IPS DF 4.7 (cell line): ENCODE results near the gene SLC28A2.
"Not testable (repeated sequence)": the region's sequence is repeated elsewhere in the genome, so short reads cannot be mapped to it uniquely, and the experiment has no call there.

ENCODE experiments used
- DNase-seq: peaks from one replicate; pipeline ENCODE4 v3.0.0-alpha.2; 2013; ENCODE audit warnings: low spot score; ENCODE audit errors: extremely low read depth

SLC28A2 gene

DNA sequence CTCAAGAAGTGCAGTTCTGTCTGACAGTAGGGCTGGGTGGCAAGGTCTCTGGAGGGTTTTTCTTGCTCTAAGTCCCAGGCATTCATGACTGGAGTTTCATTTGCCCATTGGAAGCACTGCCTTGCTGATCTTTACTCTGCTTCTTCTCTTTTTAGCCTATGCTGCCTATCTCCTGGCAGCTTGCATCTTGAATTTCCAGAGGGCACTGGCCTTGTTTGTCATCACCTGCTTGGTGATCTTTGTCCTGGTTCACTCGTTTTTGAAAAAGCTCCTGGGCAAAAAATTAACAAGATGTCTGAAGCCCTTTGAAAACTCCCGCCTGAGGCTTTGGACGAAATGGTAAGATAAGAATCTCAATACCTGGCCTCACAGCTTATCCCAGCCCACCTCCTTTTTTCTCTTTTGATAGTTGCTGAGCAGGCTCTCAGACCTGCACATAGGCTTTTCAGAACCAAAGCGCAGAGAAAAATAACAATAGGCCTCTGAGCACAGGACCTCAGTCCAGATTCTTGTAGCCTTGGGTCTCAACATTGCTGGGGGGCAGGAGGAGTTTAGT, 10.9 kb downstream of the SLC28A2 start:
- no peak for DNase-seq

DNA sequence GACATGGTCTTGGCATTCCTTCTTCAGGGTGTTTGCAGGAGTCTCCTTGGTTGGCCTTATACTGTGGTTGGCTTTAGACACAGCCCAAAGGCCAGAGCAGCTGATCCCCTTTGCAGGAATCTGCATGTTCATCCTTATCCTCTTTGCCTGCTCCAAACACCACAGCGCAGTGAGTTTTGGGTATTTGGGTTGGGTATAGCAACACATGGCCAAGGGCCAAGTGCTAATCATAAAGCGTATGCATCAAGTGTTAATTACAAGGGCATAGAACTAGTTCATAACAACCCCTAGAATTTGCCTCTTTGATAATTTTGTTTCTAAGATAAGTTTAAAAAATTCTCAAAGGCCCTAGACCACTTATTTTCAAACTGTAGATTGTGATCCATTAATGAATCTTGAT, 11.8 kb downstream of the SLC28A2 start:
- no peak for DNase-seq

DNA sequence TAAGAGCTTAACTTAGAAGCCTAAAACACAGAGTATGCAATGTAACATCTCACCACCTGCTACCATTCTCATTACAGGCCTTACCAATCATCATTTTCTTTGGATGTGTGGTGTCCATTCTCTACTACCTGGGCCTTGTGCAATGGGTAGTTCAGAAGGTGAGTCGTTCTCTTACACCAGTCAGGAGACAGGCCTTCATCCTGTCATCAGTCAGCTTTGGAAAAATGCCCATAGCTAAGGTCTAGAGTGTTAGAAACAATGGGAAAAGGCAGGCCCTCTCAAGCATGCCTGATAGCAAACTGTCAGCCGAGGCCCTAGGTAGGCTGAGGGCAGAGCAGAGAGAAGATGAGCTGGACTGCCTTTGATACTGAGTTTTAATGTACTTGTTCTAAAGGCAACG, 13.5 kb downstream of the SLC28A2 start:
- no peak for DNase-seq

DNA sequence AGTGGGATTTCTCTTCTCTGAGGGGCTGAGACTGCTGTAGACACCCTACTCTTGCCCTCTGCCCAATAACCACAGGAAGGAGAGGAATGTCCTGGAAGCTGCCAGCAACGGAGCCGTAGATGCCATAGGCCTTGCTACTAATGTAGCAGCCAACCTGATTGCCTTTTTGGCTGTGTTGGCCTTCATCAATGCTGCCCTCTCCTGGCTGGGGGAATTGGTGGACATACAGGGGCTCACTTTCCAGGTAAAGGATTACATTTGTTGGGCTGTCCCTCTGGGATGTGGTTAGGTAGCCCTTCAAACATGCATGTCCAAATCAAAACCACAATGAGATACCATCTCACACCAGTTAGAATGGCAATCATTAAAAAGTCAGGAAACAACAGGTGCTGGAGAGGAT, 16.1 kb downstream of the SLC28A2 start:
- no peak for DNase-seq

DNA sequence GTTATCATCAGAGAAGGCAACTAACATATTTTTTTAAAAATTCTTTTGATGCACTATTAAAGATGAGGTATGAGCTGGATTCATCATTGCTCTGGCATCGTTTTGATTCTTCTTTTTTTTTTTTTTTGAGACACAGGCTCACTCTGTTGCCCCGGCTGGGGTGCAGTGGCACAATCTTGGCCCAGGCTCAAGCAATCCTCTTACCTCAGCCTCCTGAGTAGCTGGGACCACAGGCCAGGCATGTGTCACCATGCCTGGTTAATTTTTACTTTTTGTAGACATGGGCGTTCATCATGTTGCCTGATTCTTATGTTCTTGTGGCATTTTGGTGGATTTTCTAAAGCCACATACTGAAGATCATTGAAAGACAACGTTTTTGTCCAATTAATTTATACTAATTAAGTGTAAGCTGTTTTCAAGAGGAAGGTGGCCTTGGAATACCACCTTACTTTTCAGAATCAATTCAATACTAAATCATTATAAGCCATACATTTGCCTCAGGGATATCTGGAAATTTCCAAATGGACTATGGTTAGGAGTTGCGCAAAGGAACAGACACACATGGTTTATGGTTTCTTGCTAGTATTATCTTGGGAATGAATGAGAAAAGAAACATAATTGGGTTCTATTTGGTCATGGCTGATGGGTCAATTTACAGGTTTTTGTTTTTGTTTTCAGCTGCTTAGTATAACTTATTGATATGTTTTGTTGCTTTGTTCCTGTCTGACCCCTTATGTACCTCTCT, 22.8 kb downstream of the SLC28A2 start:
- no peak for DNase-seq

DNA sequence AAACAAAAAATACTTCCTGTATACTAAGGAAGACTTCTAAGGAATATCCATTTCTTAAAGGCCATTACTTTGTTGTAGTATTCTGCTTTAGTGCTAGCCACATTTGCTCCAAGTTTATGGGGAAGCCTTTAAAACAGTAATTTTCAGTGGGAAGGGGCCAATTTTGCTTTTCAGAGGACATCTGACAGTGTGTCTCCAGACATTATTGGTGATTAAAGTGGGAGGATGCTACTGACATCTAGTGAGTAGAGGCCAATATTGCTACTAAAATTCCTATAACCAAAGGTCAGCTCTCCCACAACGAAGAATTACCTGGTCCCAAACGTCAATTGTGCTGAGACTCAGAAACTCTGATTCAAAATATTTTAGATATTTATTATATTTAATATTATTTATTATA, 24.8 kb downstream of the SLC28A2 start:
- DNase-seq, result no peak

DNA sequence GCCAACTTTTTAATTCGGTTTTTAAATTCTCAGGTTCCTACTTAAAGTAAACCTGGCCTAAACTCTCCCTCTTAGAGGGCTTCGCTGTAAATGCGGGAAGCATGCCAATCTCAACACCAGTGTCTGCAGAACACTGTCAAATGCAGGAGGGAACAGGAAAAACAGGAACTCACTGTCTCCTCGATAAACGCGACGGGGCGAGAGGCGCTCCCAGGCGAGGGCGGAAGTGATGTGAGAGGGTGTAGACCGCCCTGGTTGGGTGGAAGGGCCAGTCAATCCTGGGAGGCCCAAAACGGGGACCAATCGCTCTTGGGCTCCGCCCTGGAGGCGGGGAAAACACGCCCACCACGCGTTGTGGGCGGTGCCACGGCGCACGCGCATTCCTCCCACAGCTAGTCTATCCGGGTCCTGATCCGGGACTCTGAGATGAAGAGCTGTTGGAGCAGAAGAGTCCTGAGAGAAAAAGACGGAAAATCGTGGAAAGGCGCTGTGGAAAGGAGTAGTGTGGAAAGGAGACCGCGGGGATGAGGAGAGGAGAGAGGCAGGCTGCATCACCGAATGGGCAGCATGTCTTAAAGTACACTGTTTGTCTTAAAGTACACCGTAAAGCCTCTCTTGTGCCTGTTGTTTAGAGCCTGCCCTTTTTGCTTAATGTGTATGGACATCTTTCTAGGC, 27.1 kb downstream of the SLC28A2 start:
- peak; percentile 91 for DNase-seq

DNA sequence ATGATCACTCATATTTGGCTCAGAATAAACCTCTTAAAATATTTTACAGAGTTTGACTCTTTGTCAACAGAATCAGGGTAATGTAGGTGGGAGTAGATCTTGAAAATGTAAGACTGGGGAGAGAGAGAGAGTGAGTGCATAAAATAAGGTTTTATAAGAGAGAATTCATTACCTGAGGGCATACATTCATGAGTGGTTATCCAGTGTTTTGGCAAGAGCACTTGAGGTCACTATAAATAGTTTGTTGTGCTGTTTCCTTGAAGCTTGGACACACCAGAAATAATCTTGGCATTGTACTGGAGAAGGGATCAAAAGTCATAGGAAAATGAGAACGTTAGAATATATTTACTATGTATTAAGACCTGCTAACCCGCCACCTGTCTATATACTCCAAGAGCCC, 33.4 kb downstream of the SLC28A2 start:
- no peak for DNase-seq

DNA sequence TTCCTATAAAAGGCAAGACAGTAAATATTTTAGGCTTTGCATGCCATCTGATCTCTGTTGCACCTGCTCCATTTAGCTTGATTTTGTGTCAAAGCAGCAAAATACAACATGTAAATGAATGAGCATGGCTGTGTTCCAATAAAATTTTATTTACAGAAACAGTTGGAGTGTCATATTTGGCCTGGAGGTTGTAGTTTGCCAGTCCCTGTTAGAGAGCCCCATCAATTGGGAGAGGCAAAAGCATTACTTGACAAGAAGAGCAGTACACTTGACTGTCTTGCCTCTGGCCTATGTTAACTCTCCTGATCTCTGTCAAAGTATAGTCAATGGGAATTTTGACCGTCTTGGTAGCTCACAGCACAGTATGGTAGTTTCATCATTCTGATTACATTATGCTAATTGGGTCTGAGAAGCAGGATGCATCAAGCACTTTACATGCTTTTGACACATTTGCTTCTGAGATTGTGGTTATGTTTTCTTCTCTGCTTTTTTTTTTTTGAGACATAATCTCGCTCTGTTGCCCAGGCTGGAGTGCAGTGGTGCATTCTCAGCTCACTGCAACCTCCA, 35.4 kb downstream of the SLC28A2 start:
- no peak for DNase-seq

DNA sequence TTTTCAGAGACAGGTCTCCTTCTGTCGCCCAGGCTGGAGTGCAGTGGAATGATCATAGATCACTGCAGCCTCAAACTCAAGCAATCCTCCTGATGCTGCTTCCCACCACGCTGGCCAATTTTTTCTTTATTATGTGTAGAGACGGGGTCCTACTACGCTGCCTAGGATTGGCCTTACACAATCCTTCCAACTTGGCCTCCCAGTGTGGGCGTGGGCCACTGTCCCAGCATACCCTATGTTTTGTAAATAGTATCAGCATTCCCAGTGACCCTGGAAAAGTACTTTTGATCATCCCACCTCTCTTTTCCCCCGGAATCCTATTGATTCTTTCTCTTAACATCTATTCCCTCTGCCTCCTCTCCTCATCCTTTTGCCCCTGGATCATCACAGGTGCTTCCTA, 36.9 kb downstream of the SLC28A2 start:
- no peak for DNase-seq

DNA sequence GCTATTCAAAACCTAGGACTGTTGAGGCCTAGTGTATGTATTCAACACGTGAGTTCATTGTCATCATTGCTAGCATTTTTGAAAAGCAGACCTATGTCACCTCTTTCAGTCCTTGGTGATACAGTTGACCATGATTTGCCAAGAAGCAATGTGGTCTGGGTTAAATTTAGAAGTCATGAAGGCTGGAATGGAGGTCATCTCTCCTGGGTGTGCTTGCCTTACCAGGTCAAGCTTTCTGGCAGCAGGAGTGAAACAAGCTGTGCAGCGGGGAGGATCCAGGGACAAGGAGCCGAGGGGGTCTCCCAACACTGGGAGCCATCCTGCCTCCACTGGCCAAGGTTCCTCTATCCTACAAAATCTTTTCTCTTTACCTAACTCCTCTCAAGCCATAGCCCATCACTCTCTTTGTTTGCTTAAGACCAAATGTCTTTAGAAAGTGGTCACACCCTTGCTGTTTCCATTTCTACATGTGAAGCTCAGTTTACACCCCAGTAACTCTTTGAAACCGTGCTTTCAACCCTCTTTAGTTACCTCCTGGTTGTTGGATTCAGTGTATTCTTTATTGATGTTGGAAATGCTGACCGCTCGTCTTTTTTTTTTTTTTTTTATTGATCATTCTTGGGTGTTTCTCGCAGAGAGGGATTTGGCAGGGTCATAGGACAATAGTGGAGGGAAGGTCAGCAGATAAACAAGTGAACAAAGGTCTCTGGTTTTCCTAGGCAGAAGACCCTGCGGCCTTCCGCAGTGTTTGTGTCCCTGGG, 40.0 kb downstream of the SLC28A2 start:
- no peak for DNase-seq

DNA sequence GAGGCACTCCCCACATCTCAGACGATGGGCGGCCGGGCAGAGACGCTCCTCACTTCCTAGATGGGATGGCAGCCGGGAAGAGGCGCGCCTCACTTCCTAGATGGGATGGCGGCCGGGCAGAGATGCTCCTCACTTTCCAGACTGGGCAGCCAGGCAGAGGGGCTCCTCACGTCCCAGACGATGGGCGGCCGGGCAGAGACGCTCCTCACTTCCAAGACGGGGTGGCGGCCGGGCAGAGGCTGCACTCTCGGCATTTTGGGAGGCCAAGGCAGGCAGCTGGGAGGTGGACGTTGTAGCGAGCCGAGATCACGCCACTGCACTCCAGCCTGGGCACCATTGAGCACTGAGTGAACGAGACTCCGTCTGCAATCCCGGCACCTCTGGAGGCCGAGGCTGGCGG, 41.3 kb downstream of the SLC28A2 start:
- not testable (repeated sequence) for DNase-seq

DNA sequence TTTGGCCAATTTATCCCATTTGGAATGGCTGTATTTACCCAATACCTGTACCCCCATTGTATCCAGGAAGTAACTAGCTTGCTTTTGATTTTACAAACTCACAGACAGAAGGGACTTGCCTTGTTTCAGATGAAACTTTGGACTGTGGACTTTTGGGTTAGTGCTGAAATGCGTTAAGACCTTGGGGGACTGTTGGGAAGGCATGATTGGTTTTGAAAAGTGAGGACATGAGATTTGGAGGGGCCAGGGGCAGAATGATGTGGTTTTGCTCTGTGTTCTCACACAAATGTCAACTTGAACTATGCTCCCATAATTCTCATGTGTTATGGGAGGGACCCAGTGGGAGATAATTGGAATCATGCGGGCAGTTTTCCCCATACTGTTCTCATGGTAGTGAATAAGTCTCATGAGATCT, 46.9 kb downstream of the SLC28A2 start:
- DNase-seq, result not testable (repeated sequence)

DNA sequence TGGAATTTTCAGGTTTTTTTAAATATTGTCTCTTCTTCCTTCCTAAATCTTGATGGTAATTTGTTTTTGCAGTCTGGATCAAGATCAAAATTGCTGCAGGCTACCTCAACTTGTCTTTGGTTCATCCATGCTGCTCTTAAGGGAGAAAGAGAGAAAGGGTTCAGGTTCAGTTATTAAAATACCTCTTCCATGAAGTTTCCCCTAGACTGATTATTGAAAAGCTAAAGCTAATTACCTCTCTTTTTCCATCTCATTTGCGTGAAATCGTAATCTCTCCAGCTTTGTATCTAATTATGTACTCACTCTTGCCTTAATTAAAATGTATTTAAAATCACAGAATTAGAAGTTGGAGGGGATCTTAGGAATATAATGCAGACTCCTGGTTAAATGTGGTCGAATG, 52.7 kb downstream of the SLC28A2 start:
- no peak for DNase-seq

DNA sequence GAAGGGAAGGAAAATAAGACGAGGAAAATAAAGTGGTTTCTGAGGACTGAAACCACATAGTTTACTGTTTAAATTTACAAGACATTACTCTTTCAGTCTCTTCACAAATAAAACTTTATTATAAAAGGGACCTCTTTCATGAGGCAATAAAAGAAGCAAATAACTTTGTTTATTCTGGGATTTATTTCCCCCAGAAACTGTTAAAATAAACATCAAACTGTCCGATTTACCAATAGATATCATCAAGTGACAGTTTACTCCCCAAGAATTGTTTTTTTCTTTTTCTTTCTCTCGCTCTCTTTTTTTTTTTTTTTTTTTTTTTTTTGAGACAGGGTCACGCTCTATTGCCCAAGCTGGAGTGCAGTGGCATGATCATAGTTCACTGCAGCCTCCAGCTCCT, 54.1 kb downstream of the SLC28A2 start:
- DNase-seq, result no peak

DNA sequence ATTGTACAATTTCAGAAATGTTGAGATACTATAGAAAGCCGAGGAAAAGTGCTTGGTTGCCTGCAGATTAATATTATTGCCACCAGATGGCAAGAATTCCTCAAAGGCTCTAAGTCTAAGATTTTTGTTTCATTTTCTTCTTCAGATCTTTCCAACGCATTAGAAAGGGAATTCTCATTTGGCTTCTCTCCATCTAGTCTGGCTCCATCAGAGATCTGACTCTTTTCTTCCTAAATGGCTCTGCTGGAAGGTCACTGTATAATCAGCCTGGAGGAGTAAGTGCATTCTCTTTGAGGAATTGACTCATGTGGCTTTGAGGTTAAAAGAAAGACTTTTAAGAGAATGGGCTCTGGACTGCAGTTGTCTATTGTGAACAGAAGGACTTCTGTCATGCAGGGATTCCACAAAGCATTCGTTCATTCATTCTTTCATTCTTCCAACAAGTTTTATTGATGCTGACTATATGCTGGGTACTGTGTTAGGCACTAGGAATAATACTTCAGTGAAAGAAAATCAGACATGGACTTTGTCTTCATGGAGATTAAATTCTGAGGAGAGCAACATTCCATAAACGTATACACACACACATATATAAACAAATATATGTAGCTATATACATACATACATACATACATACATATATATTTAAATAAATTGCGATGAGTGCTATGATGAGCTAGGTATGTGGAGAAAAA, 55.3 kb downstream of the SLC28A2 start:
- no peak for DNase-seq

DNA sequence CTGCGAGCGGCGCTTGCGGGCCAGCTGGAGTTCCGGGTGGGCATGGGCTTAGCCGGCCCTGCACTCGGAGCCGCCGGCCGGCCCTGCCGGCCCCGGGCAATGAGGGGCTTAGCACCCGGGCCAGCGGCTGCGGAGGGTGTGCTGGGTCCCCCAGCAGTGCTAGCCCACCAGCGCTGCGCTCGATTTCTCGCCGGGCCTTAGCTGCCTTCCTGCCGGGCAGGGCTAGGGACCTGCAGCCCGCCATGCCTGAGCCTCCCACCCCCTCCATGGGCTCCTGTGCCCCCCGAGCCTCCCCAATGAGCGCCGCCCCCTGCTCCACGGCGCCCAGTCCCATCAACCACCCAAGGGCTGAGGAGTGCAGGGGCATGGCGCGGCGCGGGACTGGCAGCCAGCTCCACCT, 62.1 kb downstream of the SLC28A2 start:
- not testable (repeated sequence) for DNase-seq

DNA sequence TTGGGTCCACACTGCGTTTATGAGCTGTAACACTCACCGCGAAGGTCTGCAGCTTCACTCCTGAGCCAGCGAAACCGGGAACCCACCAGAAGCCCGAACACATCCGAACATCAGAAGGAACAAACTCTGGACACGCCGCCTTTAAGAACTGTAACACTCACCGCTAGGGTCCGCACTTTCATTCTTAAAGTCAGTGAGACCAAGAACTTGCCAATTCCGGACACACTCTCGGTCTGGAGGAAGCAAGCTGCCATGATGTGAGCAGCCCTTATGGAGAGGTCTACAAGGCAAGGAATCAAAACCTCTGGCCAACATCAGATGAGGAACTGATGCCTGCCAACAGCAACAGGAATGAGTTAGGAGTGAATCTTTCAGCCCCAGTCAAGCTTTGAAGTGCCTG, 62.9 kb downstream of the SLC28A2 start:
- no peak for DNase-seq

DNA sequence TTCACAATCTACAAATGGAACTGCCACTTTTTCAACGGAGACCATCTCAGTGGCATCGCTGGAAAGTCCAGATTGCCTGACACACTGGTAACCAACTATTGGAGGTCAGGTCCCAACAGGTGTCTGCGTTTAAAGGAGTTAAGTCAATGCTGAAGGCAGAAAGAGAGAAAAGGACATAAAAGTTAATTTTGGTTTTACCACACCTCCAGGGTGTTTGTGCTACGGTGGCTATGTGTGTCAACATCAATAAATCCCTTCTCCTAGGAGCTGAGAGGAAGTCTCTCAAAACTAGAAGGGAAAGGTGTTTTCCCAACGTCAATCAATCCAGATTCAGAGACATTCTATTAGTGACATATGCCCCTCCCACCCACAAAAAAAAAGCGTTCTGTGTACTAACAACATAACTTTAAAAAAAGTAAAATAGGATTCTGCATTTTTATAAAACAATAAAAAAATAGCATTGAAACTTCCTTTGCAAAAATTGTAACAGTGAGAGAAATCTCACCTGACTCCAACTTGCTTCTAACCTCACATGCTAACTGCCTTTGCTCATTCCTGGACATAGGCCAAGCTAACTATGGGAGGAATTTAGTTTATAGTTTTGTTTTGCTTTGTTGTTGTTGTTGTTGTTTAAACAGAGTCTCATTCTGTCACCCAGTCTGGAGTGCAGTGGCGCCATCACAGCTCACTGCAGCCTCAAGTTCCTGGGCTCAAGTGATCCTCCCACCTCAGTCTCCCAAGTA, 67.6 kb downstream of the SLC28A2 start:
- no peak for DNase-seq

DNA sequence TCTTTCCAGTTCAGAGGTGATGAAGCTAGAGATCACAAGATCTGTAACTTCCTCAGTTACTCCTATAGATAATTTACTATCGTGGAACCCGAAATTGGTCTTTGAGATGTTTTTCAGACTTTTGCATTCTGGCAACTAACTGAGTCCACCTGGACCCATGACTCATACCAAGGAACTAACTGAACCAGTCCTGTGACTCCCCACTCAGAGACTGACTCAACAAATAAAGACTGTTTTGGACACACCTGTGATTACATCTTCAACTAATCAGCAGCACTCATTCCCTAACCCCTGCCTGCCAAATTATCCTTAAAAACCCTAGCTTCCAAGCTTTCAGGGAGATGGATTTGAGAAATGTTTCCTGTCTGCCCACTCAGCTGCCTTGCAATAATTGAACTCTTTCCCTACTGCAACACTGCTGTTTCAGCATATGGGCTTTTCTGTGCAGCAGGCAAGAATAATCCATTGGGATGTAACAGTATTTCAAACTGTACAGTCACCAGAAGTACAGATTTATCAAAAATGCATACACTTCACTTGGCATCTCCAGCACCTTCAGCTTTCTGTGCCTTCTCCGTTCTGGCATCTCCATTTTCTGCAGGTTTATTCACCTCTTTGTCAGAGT, 68.7 kb downstream of the SLC28A2 start:
- DNase-seq, result no peak
